NCI-H2081 (cell line): Measurements from ENCODE around the gene NCOA6.
"Not testable (repeated sequence)": the region's sequence is repeated elsewhere in the genome, so short reads cannot be mapped to it uniquely, and the experiment has no call there.

Experiments
- DNase-seq, 2 experiments: peaks; one replicate each; lab custom pipeline; 2025; lab: John Stamatoyannopoulos, UW

Gene NCOA6

GRCh38 chr20:34774449-34774848 is 51.0 kb downstream of the NCOA6 start:
- no peak for DNase-seq

- no peak for DNase-seq
Observed at GRCh38 chr20:34773726-34774125, 51.7 kb downstream of the NCOA6 start.

DNA sequence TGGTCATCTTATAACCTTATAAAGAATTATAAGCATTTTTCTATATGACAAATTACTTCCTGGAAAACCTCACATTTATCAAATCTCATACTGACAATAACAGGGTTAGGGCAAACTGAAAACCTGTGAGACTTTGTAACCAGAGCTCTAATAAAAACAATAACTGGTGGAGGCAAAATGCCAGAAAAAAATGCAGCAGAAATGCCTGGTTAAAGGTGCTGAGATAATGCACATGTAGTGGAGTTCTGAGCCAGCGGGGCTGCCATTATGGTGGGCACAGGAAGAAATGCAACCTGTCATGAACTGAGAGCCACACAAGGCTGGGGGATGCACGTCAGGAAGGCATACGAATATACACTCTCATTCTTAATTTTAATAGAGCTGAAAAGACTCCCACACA is 53.0 kb downstream of the NCOA6 start:
- no peak for DNase-seq

GRCh38 chr20:34771680-34772081 is 53.8 kb downstream of the NCOA6 start:
- DNase-seq: no peak

- no peak for DNase-seq
Observed at GRCh38 chr20:34768096-34768495, 57.4 kb downstream of the NCOA6 start.

- no peak for DNase-seq
Observed at GRCh38 chr20:34762031-34762555, 63.4 kb downstream of the NCOA6 start.

DNA sequence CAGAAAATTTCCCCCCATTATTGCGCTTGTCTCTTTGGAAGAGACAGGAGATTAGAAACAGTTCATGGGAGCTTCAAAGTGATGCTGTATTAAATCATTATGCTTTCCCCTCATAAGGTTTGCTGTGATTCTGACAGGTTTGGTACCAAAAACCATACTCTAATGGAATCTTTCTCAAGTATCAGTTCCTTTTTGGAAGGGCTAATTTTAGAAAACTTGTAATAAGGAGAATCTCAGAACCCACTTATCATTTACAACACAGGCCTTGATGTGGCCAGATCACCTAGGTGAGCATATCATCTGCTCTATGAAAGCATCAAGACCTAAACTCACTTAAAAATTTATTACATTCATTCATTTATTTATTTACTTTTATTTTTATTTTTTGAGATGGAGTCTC is 70.1 kb downstream of the NCOA6 start:
- no peak for DNase-seq

- DNase-seq: no peak
Observed at GRCh38 chr20:34754611-34755010, 70.8 kb downstream of the NCOA6 start.

DNA sequence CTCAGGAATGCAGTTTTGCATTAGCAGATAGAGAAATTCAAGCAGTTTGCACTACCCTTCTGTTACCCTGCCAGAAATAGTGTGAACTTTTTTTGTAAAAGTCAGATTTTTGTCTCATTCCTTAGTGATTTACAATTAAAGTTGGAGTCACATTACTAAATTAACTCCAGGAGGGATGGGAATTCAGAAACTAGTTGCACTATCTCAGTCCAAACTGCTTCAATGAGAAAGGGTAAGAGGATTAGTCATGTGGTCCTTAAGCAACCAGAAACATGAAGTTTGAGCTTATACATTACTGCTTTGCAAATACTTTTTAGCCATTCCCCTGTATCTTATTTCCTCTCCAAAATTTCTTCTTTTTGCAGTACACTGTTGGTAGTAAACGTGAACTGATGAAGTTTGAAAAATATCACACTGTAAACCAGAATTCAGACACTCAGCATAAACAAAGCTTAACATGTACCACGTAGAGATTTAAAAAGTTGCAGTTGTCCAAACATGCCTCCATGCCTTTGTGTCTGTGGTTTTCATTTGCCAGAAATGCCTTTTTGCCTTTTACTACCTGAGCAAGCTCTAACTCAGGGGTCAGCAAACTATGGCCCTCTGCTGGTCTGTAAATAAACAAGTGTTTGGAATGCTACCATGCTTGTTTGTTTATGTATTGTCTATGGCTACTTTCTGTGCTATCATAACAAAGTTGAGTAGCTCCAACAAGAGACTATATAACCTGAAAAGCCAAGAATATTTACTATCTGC is 71.6 kb downstream of the NCOA6 start:
- DNase-seq: no peak

DNA sequence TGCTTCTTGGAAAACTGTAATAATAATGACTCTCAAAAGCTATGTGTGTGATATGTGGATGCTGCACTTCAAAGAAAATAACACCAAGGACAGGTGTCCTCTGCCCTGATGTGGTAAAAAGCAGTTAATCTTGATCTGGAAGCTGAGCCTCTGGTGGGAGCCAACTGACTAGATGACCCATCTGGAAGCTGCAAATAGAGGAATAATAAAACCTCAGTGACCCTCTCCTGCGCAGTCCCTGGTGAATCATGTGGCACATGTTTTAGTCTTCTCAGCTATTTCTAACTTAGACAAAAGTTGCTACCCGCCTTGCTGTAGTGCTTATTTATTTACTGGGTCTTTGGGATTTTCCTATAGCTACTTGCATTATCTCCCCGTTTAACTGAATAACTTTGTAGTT is 74.0 kb downstream of the NCOA6 start:
- DNase-seq: no peak

DNA sequence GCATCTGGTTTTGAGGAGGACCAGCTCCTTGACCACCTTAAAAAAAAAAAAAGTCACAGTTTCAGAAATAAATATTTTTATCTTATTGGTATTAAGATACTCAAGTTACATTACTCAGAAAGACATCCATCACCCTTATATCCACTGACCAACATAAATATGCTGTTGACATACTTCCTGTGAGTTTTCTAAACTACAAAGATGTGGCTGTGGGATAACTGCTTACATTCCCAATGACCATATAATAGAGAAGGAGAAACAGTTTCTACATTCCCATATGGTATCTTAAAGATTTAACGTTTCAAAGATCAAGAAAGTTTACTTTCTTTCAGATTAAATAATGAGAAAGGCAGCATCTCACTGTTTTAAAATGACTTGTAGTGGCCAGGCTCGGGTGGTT is 75.0 kb downstream of the NCOA6 start:
- DNase-seq: no peak

DNA sequence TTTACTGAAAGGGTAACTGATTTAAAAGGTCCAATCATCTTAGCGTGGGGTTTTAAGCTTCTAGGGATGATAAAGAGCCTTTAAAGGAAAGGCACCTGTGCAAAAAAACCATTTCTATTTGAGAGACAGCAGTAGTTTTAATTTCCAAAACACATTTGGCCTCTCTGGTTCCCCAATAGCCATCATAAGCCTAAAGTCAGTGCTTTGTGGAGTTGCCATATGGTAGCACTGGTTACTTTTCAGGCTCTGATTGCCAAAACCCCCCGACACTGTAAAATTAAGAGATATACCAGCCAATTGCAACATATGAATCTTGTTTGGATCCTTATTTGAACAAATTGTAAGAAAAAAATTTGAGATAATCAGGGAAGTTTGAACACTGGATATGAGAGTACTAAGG is 76.7 kb downstream of the NCOA6 start:
- DNase-seq: no peak

DNA sequence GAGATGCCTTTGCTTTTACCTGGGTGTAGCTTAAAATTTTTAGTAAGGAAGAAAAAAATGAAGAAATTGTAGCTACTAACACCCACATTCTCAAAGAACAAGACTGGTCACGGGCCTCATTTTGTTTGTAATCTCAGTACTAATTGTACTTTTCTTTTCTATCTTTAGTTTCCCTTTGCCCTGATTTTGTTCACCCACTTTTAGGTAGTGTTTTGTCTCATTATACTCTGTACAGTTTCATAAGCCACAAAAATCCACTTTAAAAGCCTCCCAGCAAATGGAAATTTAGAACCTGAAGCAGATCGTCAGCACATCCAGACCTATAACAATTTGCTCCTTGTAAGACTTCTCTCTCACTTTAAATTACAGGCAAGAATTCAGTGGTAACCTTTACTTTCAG is 78.0 kb downstream of the NCOA6 start:
- no peak for DNase-seq

DNA sequence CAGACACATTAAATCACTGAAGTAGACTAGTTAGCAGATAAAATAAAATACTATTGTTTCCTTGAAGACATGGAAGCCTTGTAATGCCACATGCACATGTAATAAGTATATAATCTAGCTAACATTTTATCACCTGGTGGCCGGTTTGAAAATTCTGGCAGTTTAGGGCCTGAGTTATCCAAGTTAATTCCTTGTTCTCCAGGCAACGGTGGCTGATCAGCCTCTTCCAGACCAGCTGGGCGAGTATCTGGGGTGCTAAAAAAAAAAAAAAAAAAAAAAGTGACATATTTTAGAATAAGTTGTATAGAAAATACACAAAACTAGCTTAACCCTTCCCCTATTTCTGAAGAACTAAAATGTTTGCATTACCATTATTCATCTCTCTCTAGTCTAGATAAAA is 78.8 kb downstream of the NCOA6 start:
- DNase-seq: no peak

DNA sequence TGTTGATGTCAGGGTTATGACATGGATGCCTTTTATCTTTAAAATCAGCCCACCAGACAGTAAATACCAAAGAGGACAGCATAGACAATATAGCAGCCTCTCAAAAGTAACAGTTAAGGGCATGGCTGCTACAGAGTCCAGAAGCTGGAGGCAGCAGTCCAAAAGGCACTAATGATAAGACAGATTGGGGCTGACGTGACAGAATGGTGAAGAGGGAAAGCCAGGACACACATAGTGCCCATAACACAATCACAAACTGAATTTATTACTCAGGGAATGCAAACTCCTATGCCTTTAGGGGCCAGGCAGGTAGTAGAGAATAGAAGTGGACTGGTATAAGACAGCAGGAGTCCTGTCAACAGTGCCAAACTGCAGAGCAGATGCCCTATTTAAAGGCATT is 80.6 kb downstream of the NCOA6 start:
- DNase-seq: no peak

- no peak for DNase-seq
Observed at GRCh38 chr20:34744340-34744739, 81.1 kb downstream of the NCOA6 start.

DNA sequence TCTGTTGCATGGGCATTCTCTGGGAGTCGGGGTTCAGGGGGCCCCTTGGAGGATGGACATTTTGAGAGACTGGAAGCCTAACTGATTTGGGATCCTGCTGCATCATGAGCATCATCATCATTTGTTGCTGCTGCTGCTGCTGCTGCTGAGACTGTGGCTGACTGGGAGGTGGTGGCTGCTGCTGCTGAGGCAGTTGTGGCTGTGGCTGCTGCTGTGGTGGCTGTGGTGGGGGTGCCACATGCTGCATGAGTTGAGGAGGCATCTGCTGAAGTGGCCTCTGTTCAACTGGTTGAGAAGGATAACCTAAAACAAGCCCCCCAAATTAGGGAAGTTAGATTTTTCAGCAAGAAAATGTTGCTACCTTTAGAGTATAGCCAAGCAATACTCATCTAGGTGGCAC is 82.4 kb downstream of the NCOA6 start:
- DNase-seq: no peak

GRCh38 chr20:34736106-34736735 is 89.2 kb downstream of the NCOA6 start:
- DNase-seq: no peak

DNA sequence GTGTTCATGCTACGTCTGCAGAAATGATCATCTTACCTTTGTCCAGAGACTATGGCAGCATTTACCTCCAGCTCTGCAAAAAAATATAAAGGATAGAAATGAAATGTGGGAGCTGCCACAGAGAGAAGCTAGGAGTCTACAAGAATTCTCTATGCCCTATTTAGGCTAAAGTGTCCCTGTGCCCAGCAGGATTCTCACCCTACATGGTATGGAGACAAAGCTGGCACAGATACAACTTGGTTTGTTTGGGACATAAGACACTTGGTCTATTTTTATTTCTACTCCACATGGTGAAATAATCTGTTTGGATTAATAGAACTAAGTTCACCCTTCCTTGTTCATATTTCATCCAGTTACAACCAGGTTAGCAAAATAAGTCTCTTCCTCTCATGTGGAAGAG is 92.9 kb downstream of the NCOA6 start:
- no peak for DNase-seq

- no peak for DNase-seq
Observed at GRCh38 chr20:34729416-34729815, 96.0 kb downstream of the NCOA6 start.

- DNase-seq: no peak
Observed at GRCh38 chr20:34724172-34724571, 101.3 kb downstream of the NCOA6 start.

DNA sequence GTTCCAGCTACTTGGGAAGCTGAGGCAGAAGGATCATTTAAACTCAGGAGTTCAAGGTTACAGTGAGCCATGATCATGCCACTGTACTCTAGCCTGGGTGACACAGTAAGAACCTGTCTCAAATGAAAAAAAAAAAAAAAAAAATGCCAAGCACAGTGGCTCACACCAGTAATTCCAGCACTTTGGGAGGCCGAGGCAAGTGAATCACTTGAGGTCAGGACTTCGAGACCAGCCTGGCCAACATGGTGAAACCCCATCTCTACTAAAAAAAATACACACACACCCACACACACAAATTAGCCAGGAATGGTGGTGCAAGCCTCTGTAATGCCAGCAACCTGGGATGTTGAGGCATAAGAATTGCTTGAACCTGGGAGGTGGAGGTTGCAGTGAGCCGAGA is 102.9 kb downstream of the NCOA6 start:
- DNase-seq: not testable (repeated sequence)

DNA sequence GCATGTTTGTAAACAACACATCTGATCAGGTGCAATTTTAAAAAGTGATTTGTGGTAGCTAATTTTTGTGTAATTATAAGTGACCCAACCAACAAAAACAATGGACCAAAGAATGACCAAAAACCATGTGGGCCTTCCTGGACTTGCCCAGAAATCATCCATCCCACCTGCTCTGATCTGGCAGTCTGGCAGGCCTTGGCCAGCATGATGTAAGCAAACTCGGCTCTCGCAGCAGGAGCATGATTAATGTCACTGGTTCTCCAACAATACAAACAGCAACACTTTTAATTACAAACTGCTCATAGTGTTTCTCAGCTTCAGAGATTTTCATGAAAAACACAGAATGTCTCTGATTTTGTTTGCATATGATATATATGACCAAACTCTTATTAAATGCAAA is 105.2 kb downstream of the NCOA6 start:
- peak in 1 of 2 experiments; percentile 73 for DNase-seq
